SU-DHL-6 (cell line): ENCODE measurements around the gene B4GALT1.

Source experiments
- EZH2phosphoT487 ChIP-seq: fragments of 200-600 bp; sonication (generic), shearing (Covaris generic); conservative IDR thresholded peaks from 2 replicates; pipeline ENCODE4 v1.6.1; 2018; ENCODE audit warnings: mild to moderate bottlenecking, antibody characterized with exemption, low read length, moderate library complexity, mixed read lengths
- TF ChIP-seq, protein P1 (sequence below): fragments of 200-600 bp; sonication (generic); IDR thresholded peaks from one replicate; pipeline ENCODE4 v1.5.1; 2017; ENCODE audit warnings: antibody characterized with exemption, mild to moderate bottlenecking, low read length, moderate library complexity; ENCODE audit not compliant: insufficient read depth, poor library complexity, severe bottlenecking

- no peak for TF ChIP-seq EZH2phosphoT487
- TF ChIP-seq, protein P1, sequence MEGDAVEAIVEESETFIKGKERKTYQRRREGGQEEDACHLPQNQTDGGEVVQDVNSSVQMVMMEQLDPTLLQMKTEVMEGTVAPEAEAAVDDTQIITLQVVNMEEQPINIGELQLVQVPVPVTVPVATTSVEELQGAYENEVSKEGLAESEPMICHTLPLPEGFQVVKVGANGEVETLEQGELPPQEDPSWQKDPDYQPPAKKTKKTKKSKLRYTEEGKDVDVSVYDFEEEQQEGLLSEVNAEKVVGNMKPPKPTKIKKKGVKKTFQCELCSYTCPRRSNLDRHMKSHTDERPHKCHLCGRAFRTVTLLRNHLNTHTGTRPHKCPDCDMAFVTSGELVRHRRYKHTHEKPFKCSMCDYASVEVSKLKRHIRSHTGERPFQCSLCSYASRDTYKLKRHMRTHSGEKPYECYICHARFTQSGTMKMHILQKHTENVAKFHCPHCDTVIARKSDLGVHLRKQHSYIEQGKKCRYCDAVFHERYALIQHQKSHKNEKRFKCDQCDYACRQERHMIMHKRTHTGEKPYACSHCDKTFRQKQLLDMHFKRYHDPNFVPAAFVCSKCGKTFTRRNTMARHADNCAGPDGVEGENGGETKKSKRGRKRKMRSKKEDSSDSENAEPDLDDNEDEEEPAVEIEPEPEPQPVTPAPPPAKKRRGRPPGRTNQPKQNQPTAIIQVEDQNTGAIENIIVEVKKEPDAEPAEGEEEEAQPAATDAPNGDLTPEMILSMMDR: no peak
Observed at GRCh38 chr9:33165263-33166151, 1.6 kb downstream of the B4GALT1 start.
